ENCODE data around the gene ST7.

- no peak for TF ChIP-seq FOSL2 (IDR thresholded peaks at IDR 0.05)
- TF ChIP-seq FOSL2 (CRISPR knock-in tag; IDR thresholded peaks at IDR 0.05) = no peak
- no peak for TF ChIP-seq SMC3 (IDR thresholded peaks at IDR 0.05)
- no peak for TF ChIP-seq NR3C1 (IDR thresholded peaks at IDR 0.05)
- no peak for TF ChIP-seq CTCF (IDR thresholded peaks at IDR 0.05)
- TF ChIP-seq POLR2A (IDR thresholded peaks at IDR 0.05; ENCODE audit: low read length) = no peak
- TF ChIP-seq MAX (IDR thresholded peaks at IDR 0.05) = no peak
- TF ChIP-seq MAZ (IDR thresholded peaks at IDR 0.05; ENCODE audit: borderline replicate concordance, low read depth, low read length) = no peak
- TF ChIP-seq ZSCAN20 (CRISPR knock-in tag; IDR thresholded peaks at IDR 0.05) = no peak
- TF ChIP-seq REST (IDR thresholded peaks at IDR 0.05) = no peak
- TF ChIP-seq CHD2 (IDR thresholded peaks at IDR 0.05; ENCODE audit: low read length, partially characterized antibody) = no peak
- no peak for TF ChIP-seq JUN (IDR thresholded peaks at IDR 0.05)
- TF ChIP-seq SREBF2 (IDR thresholded peaks at IDR 0.05) = no peak
Measured at GRCh38 chr7:117041822-117042221, 88.5 kb downstream of the ST7 start.
